Activated T-helper 9 cell treated with anti-CD3 and anti-CD28 coated beads, Interleukin-2, amount 50 U/mL, for 16 hours (primary cell): ENCODE results near the gene AARS1.
"Not testable (repeated sequence)": the region's sequence is repeated elsewhere in the genome, so short reads cannot be mapped to it uniquely, and the experiment has no call there.

Experiments used
- DNase-seq: peaks from one replicate; pipeline ENCODE4 v3.0.0-alpha.2; 2020; ENCODE audit warnings: low read depth

Gene AARS1

GRCh38 chr16:70289229-70290094 is at the start of gene AARS1:
AARS1 (minus strand) TSS chr16:70289506; CDS start chr16:70282763, 6,743 bp downstream.
- peak; percentile 93 for DNase-seq

- no peak for DNase-seq
Measured at GRCh38 chr16:70337814-70338213, 48.5 kb upstream of the AARS1 start.

GRCh38 chr16:70332728-70333127 is 43.4 kb upstream of the AARS1 start:
- not testable (repeated sequence) for DNase-seq

GRCh38 chr16:70331588-70332358 is 42.5 kb upstream of the AARS1 start:
- no peak for DNase-seq

- no peak for DNase-seq
Measured at GRCh38 chr16:70331091-70331490, 41.8 kb upstream of the AARS1 start.

- no peak for DNase-seq
Measured at GRCh38 chr16:70324998-70325747, 35.9 kb upstream of the AARS1 start.

- DNase-seq, result no peak
Measured at GRCh38 chr16:70320121-70320520, 30.8 kb upstream of the AARS1 start.

GRCh38 chr16:70307726-70308125 is 18.4 kb upstream of the AARS1 start:
- DNase-seq, result not testable (repeated sequence)

- DNase-seq, result no peak
Measured at GRCh38 chr16:70306880-70307279, 17.6 kb upstream of the AARS1 start.

- no peak for DNase-seq
Measured at GRCh38 chr16:70304892-70305448, 15.7 kb upstream of the AARS1 start.

GRCh38 chr16:70302745-70303144 is 13.4 kb upstream of the AARS1 start:
- no peak for DNase-seq

GRCh38 chr16:70301121-70301520 is 11.8 kb upstream of the AARS1 start:
- DNase-seq, result no peak

- peak; percentile 42 for DNase-seq
Measured at GRCh38 chr16:70298988-70299938, 10.0 kb upstream of the AARS1 start, which contains the start of gene DDX19B. DDX19B (plus strand) TSS chr16:70299186; CDS start chr16:70299298, 112 bp downstream.

- DNase-seq, result no peak
Measured at GRCh38 chr16:70295634-70296033, 6.3 kb upstream of the AARS1 start.

GRCh38 chr16:70294385-70295025 is 5.2 kb upstream of the AARS1 start:
- no peak for DNase-seq

- not testable (repeated sequence) for DNase-seq
Measured at GRCh38 chr16:70292148-70292547, 2.8 kb upstream of the AARS1 start.

- DNase-seq, result no peak
Measured at GRCh38 chr16:70290949-70291519, 1.7 kb upstream of the AARS1 start.

- not testable (repeated sequence) for DNase-seq
Measured at GRCh38 chr16:70287304-70287971, 1.9 kb downstream of the AARS1 start.

GRCh38 chr16:70276392-70276791 is 12.9 kb downstream of the AARS1 start:
- DNase-seq, result no peak
